Kidney glomerular epithelial cell (primary cell): ENCODE results near the gene MAP3K12.
"Not testable (repeated sequence)": the region's sequence is repeated elsewhere in the genome, so short reads cannot be mapped to it uniquely, and the experiment has no call there.

Experiments
- DNase-seq: peaks from one replicate; lab custom pipeline; 2025; lab: John Stamatoyannopoulos, UW

MAP3K12 gene

GRCh38 chr12:53441040-53441833, 58.0 kb downstream of the MAP3K12 start, which contains the start of gene PRR13:
Gene PRR13 (plus strand): TSS chr12:53441734. CDS start chr12:53442715, 981 bp downstream.
- peak; percentile 99 for DNase-seq

- DNase-seq = not testable (repeated sequence)
Measured at GRCh38 chr12:53439582-53439981, 59.7 kb downstream of the MAP3K12 start.

- not testable (repeated sequence) for DNase-seq
Measured at GRCh38 chr12:53435326-53435725, 63.9 kb downstream of the MAP3K12 start.

GRCh38 chr12:53431187-53431586, 68.1 kb downstream of the MAP3K12 start:
- no peak for DNase-seq

GRCh38 chr12:53430116-53430515, 69.1 kb downstream of the MAP3K12 start:
- DNase-seq = no peak
